CD4-positive, CD25-positive, alpha-beta regulatory T cell (primary cell): ENCODE measurements around the gene DMAP1. TPM values are rescaled to one million over a fixed set of nuclear protein-coding genes. Genes with fewer than 3 reads are reported as not detected.
A peak's percentile ranks its signal among the peaks of the same experiment; 100 is the strongest.

Experiments used
- ATAC-seq, 2 donors: fragments of 150-1000 bp; cut with Tn5 transposase; one replicate each; pipeline ENCODE4 v1.10.0; 2021; ENCODE audit warnings: low read depth in 2 of 2, moderate number of reproducible peaks in 2 of 2, moderate library complexity in 1 of 2
- DNase-seq, 3 donors: peaks; one replicate each; pipeline versions ENCODE4 v3.0.0 to v3.0.0-alpha.2; 2012 to 2022; ENCODE audit warnings: mixed read lengths in 1 of 3
- H3K27ac ChIP-seq: one replicate; pipeline ENCODE4 v1.7.0; 2013; ENCODE audit warnings: mild to moderate bottlenecking, low read length; ENCODE audit not compliant: insufficient read depth, poor library complexity, severe bottlenecking
- H3K27me3 ChIP-seq: one replicate; pipeline ENCODE4 v1.7.0; 2013; ENCODE audit warnings: low read length; ENCODE audit not compliant: control insufficient read depth, insufficient read depth
- H3K36me3 ChIP-seq: one replicate; pipeline ENCODE4 v1.7.0; 2013; ENCODE audit warnings: mild to moderate bottlenecking, low read length, moderate library complexity; ENCODE audit not compliant: control insufficient read depth, insufficient read depth
- H3K4me1 ChIP-seq: 2 replicates; pipeline ENCODE4 v1.7.0; 2013; ENCODE audit warnings: mild to moderate bottlenecking, low read length; ENCODE audit not compliant: insufficient read depth, control insufficient read depth, poor library complexity, severe bottlenecking
- H3K4me3 ChIP-seq: one replicate; pipeline ENCODE4 v1.7.0; 2013; ENCODE audit warnings: low read depth, mild to moderate bottlenecking, low read length, moderate library complexity
- H3K9me3 ChIP-seq, 2 experiments: 1 replicate in 1 of 2; 2 replicates in 1 of 2; pipeline ENCODE4 v1.7.0; 2013; ENCODE audit warnings: low read length in 2 of 2, mild to moderate bottlenecking in 1 of 2, moderate library complexity in 1 of 2; ENCODE audit not compliant: control insufficient read depth in 2 of 2
- H3K27ac Mint-ChIP-seq, 3 donors: one replicate each; pipeline ENCODE4 v1.8.0; 2020 to 2022; ENCODE audit warnings: mild to moderate bottlenecking in 3 of 3, mixed read lengths in 3 of 3, moderate library complexity in 2 of 3
- H3K27me3 Mint-ChIP-seq: one replicate; pipeline ENCODE4 v1.8.0; 2022; ENCODE audit warnings: mild to moderate bottlenecking, mixed read lengths
- H3K36me3 Mint-ChIP-seq: one replicate; pipeline ENCODE4 v1.8.0; 2020; ENCODE audit warnings: mixed read lengths
- H3K4me1 Mint-ChIP-seq, 4 donors: one replicate each; pipeline ENCODE4 v1.8.0; 2020 to 2022; ENCODE audit warnings: mixed read lengths in 4 of 4, mild to moderate bottlenecking in 1 of 4
- H3K4me3 Mint-ChIP-seq, 4 donors: one replicate each; pipeline ENCODE4 v1.8.0; 2020 to 2022; ENCODE audit warnings: mild to moderate bottlenecking in 4 of 4, mixed read lengths in 4 of 4, moderate library complexity in 3 of 4
- H3K9me3 Mint-ChIP-seq, 7 donors: one replicate each; pipeline ENCODE4 v1.8.0; 2020 to 2022; ENCODE audit warnings: mixed read lengths in 7 of 7, mild to moderate bottlenecking in 3 of 7, moderate library complexity in 2 of 7
- polyA plus RNA-seq, 4 donors: library from polyadenylated mRNA; unstranded; fragments of 300-500 nt; fragmentation: Illumina TruSeq; gene quantifications; one replicate each; pipeline ENCODE4 v1.2.3, GENCODE V29; 2021
- total RNA-seq: library from RNA; stranded (reverse); gene quantifications from one replicate; pipeline ENCODE4 v1.2.3, GENCODE V29; 2022

The DMAP1 gene
- total and polyA plus RNA-seq, 5 donors from 2014 or later: 33.5 to 54.9 (median 39.8) TPM

- no peaks in the 10 kb centered on the region for H3K4me1 ChIP-seq
- Mint-ChIP-seq H3K9me3 (no peaks in the 10 kb centered on the region), H3K27ac (no peak overlapping the region), H3K27me3 (no peaks in the 10 kb centered on the region), H3K36me3 (peaks cover 24% of the 10 kb centered on the region), H3K4me3 (no peak overlapping the region), H3K4me1 (peaks cover 0 to 45% (median 13%) of the 10 kb centered on the region in 4 donors)
- H3K27me3 ChIP-seq: no peaks in the 10 kb centered on the region
- DNase-seq (no peak), ATAC-seq (no peak)
- H3K9me3 ChIP-seq: no peaks in the 10 kb centered on the region
- H3K27ac ChIP-seq: no peak overlapping the region
- H3K36me3 ChIP-seq: no peaks in the 10 kb centered on the region
- H3K4me3 ChIP-seq: no peak overlapping the region
Measured at GRCh38 chr1:44266400-44267344, 53.4 kb downstream of the DMAP1 start.

- no peak overlapping the region for H3K27ac Mint-ChIP-seq
Measured at GRCh38 chr1:44267438-44267837, 54.2 kb downstream of the DMAP1 start.

DNA sequence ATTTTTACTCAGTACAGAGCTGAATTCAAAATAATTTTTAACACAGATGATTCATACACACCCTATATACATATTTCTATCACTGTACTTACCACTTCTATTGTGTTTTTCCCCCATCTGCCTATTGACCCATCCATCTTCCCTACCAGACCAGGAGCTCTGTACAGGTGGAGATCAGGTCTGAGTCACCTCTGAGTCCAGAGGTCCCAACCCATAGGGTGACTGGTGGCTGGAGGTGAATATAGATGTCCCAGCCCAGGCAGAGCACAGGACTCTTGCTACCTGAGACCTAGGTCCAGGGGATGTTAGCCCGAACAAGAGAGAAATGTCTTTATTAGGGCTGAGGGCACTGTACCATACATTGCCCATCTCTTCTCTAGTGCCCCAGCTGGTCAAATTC, 54.8 kb downstream of the DMAP1 start:
- DNase-seq: no peak
- Histone ChIP-seq H3K4me1 (no peaks in the 10 kb centered on the region), H3K36me3 (no peaks in the 10 kb centered on the region), H3K27me3 (no peaks in the 10 kb centered on the region), H3K9me3 (no peaks in the 10 kb centered on the region), H3K4me3 (no peak overlapping the region), H3K27ac (no peak overlapping the region)
- no peaks in the 10 kb centered on the region for H3K27me3 Mint-ChIP-seq
- peaks cover 24% of the 10 kb centered on the region for H3K36me3 Mint-ChIP-seq
- H3K27ac Mint-ChIP-seq: peak overlapping the region in 1 of 3 donors; percentile 23
- H3K4me3 Mint-ChIP-seq: no peak overlapping the region
- no peak for ATAC-seq
- H3K4me1 Mint-ChIP-seq: peaks cover 0 to 40% (median 12%) of the 10 kb centered on the region in 4 donors
- no peaks in the 10 kb centered on the region for H3K9me3 Mint-ChIP-seq

More at GRCh38 chr1:44267438-44267837, 54.2 kb downstream of the DMAP1 start:
- Mint-ChIP-seq H3K9me3 (no peaks in the 10 kb centered on the region), H3K4me1 (peaks cover 0 to 42% (median 12%) of the 10 kb centered on the region in 4 donors), H3K27me3 (no peaks in the 10 kb centered on the region), H3K4me3 (no peak overlapping the region), H3K36me3 (peaks cover 25% of the 10 kb centered on the region)
- H3K27ac ChIP-seq: no peak overlapping the region
- DNase-seq: no peak
- no peak for ATAC-seq
- no peaks in the 10 kb centered on the region for H3K27me3 ChIP-seq
- H3K4me3 ChIP-seq: no peak overlapping the region
- H3K4me1 ChIP-seq: no peaks in the 10 kb centered on the region
- H3K36me3 ChIP-seq: no peaks in the 10 kb centered on the region
- no peaks in the 10 kb centered on the region for H3K9me3 ChIP-seq

Other genes starting within 250 kb of the DMAP1 start
- 17.9 TPM for gene DPH2, start 243.5 kb upstream of the DMAP1 start, total RNA-seq
- 10 to 100 TPM; 17.2 to 25.0 (median 21.0) TPM for gene DPH2, start 243.5 kb upstream of the DMAP1 start, polyA plus RNA-seq
- gene ATP6V0B, start 238.5 kb upstream of the DMAP1 start, total RNA-seq: 69.4 TPM
- gene ATP6V0B, start 238.5 kb upstream of the DMAP1 start, polyA plus RNA-seq: 100 to 1,000 TPM; 207 to 274 (median 237) TPM
- 0.54 TPM for gene B4GALT2, start 234.3 kb upstream of the DMAP1 start, total RNA-seq
- under 1 TPM; 0.20 to 0.86 (median 0.32) TPM for gene B4GALT2, start 234.3 kb upstream of the DMAP1 start, polyA plus RNA-seq
- 1.2 TPM for gene CCDC24, start 221.9 kb upstream of the DMAP1 start, total RNA-seq
- 1 to 10 TPM in 1 of 4 donors, under 1 TPM in 3; 0.18 to 1.8 (median 0.73) TPM for gene CCDC24, start 221.9 kb upstream of the DMAP1 start, polyA plus RNA-seq
- 0.20 TPM for gene SLC6A9, start 182.0 kb upstream of the DMAP1 start, total RNA-seq
- gene SLC6A9, start 182.0 kb upstream of the DMAP1 start, polyA plus RNA-seq: under 1 TPM in 1 of 4 donors, not detected in 3; 0.07 TPM
- not detected for gene KLF17, start 94.7 kb upstream of the DMAP1 start, total RNA-seq
- not detected for gene KLF17, start 94.7 kb upstream of the DMAP1 start, polyA plus RNA-seq
- gene KLF18, start 71.8 kb upstream of the DMAP1 start, total RNA-seq: not detected
- gene KLF18, start 71.8 kb upstream of the DMAP1 start, polyA plus RNA-seq: not detected
- gene ERI3, start 141.8 kb downstream of the DMAP1 start, total RNA-seq: 27.6 TPM
- gene ERI3, start 141.8 kb downstream of the DMAP1 start, polyA plus RNA-seq: 10 to 100 TPM; 31.1 to 39.8 (median 34.8) TPM
- 94.8 TPM for gene RNF220, start 191.8 kb downstream of the DMAP1 start, total RNA-seq
- 10 to 100 TPM; 73.2 to 85.5 (median 81.1) TPM for gene RNF220, start 191.8 kb downstream of the DMAP1 start, polyA plus RNA-seq